ENCODE measurements around the gene CLECL1.

GRCh38 chr12:9673404-9674225 lies 59.3 kb downstream of the CLECL1 start:
- TF ChIP-seq POLR2A (IDR thresholded peaks at IDR 0.05; ENCODE audit: low read length) (no peak), GATA1 (IDR thresholded peaks at IDR 0.05; ENCODE audit: low read depth, low read length) (no peak)
